Stimulated activated CD4-positive, alpha-beta T cell treated with anti-CD3 and anti-CD28 coated beads, TNF-alpha, amount 100 ng/mL, for 48 hours (primary cell): ENCODE results near the gene HCLS1.
"Not testable (repeated sequence)": the region's sequence is repeated elsewhere in the genome, so short reads cannot be mapped to it uniquely, and the experiment has no call there.

ENCODE experiments used
- DNase-seq, 3 donors: peaks; one replicate each; pipeline ENCODE4 v3.0.0-alpha.2; 2020; ENCODE audit warnings: low read depth in 3 of 3

HCLS1 gene, protein sequence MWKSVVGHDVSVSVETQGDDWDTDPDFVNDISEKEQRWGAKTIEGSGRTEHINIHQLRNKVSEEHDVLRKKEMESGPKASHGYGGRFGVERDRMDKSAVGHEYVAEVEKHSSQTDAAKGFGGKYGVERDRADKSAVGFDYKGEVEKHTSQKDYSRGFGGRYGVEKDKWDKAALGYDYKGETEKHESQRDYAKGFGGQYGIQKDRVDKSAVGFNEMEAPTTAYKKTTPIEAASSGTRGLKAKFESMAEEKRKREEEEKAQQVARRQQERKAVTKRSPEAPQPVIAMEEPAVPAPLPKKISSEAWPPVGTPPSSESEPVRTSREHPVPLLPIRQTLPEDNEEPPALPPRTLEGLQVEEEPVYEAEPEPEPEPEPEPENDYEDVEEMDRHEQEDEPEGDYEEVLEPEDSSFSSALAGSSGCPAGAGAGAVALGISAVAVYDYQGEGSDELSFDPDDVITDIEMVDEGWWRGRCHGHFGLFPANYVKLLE

DNA sequence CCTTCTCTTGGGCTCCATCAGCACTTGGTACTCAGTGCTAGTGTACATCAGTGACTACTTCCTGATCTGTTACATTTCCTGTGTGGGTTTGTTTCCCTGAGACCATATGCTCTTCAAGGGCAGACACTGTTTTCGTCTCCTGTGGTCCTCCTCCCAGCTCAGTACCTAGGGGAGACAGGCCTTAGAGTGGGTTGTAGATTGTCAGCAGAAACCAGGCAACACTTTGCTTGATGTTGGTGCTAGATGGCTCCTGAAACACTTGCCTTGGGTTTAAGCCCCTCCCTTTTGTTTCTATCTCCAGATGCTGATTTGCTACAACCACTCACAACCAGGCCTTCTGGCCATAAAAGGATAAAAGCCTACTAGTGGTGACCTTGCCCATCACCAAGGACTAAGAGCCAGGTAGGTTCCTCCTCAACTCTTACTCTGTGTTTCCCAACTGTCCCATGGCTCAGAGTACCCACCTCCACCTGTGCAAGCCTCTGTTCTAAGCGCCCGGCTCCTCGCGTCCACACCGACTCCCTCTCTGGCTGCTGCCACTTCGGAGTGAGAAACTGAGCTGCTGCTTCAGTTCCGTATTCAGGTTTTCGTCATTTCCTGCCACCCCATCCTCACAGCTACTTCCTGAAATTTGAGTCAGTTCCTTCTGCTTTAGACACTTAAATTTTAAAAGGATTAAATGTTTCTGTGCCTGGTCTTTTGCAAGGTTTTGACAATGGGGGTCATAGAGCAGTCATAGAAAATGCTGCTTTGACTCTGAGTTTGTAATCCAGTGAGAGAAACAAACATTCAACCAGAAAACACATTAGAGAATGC lies at the start of gene HCLS1:
Gene HCLS1 (minus strand): TSS at position 548 of the 816 bp plus-strand sequence. CDS start 2,556 bp downstream, outside the sequence.
- peak; percentile 43 to 52 (median 50) for DNase-seq

DNA sequence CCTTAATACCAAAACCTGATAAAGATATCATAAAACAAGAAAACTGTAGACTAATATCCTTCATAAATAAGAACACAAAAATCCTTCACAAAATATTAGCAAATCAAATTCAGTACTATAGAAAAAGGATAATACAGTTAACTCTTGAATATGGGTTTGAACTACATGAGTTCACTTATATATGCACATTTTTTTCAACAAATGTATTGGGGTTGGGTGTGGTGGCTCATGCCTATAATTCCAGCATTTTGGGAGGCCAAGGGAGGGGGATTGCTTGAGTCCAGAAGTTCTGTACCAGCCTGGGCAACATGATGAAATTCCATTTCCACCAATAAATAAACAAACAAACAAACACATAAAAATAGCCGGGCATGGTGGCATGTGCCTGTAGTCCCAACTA lies 49.6 kb upstream of the HCLS1 start:
- DNase-seq: no peak

GRCh38 chr3:121707531-121708273 lies 47.0 kb upstream of the HCLS1 start:
- no peak for DNase-seq

GRCh38 chr3:121705541-121705940 lies 44.8 kb upstream of the HCLS1 start:
- no peak for DNase-seq

- DNase-seq: no peak
These were observed 43.3 kb upstream of the HCLS1 start for GRCh38 chr3:121703973-121704372.

DNA sequence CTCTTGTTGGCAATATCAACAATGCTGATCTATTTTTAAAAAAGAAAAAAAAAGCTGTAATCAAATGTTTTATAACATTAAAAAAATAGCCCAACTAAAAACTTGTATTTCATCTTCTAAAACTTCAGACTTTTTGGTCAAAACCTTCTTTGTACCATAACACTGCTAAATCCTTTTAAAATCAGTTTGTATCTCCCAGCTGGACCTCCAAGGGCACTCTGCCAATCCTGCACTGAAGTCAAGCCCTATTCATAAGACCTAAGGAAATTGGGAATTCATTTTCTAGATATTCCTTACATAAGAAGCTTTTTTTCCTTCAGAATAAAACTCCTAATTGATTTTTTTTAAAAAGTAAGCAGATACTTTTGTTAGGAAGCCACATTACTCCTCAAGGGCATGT lies 38.2 kb upstream of the HCLS1 start:
- no peak for DNase-seq

GRCh38 chr3:121698476-121698875 lies 37.8 kb upstream of the HCLS1 start:
- DNase-seq: no peak

GRCh38 chr3:121696186-121696585 lies 35.5 kb upstream of the HCLS1 start:
- DNase-seq: no peak

DNA sequence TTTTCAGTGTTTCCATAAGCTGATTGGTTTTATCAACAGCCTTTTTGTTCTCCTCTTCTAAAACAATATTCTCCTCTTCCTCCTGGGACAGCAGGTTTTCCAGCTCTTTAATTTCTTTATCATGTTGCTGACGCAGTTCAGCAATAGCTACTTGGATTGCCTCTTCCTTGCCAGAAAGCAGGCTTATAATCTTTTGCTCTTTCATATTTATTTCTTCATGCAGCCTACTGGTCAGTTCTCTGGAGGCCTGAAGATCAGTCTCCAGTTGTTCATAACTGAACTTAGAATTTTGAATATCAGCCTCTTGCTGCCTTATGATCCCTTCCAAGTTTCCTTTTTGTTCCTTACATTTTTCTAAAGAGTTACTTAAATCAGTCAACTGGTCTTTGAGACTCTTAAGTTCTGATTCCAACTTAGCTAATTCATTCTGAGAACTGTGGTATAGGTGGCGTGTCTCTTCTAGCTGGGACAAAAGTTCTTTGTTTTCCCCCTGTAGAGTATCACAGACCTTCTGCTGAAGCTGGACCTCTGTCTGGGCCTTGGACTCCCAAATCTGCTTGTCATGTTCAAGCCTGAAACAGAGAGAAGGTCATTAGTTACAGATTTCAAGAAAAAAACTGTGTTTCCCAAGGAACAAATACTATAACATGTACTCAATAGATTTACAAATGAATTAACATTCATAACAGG lies 31.5 kb upstream of the HCLS1 start:
- no peak for DNase-seq

DNA sequence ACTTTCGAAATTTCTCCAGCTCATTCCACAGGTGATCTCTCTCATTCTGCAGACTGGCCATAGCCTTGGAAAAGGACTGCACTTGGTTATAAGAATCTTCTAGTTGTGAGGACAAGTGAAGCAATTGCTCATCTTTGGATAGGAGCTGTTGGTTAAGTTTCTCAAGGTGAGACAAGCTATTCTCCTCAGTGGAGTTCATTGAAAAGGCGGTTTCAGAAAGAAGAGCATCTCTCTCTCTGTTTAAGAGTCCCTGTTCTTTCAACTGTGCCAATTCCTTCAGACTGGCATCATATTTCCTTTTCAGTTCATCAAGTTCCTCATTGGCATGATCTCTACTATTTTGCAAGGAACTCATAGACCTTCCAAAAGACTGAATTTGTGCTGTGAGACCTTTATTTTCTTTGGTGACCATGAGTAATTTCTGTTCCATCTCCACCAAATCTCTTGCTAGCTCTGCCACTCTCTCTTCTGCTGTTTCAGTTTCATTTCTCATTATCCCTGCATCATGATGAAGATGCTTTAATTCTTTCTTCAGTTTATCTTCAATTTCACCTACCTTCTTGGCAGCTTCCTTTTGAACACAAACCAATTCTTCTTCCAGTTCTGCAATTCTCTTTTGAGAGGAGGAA lies 30.2 kb upstream of the HCLS1 start:
- DNase-seq: no peak

GRCh38 chr3:121688747-121689146 lies 28.0 kb upstream of the HCLS1 start:
- DNase-seq: not testable (repeated sequence)

GRCh38 chr3:121681792-121682191 lies 21.1 kb upstream of the HCLS1 start:
- no peak for DNase-seq

GRCh38 chr3:121677141-121677540 lies 16.4 kb upstream of the HCLS1 start:
- no peak for DNase-seq

GRCh38 chr3:121670676-121671075 lies 10.0 kb upstream of the HCLS1 start:
- no peak for DNase-seq

DNA sequence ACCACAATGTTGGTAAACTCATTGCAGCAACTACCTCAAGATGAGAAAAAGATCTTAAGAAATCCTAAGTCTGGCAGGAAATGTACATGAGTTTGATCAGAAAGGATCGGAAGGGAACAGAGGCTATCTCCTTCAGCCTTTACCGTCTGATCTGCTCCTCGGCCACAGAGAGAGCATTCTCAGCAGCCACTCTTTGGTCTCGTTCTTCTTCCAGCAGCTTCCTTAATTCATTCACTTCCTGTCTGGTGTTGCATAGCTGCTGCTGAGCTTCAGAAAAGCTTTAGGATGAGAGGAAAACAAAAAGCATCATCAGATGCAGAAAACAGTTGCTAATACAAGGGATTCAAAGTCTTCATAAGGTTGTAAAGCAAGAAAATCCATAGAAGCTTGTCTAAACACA lies 6.6 kb upstream of the HCLS1 start:
- DNase-seq: no peak

DNA sequence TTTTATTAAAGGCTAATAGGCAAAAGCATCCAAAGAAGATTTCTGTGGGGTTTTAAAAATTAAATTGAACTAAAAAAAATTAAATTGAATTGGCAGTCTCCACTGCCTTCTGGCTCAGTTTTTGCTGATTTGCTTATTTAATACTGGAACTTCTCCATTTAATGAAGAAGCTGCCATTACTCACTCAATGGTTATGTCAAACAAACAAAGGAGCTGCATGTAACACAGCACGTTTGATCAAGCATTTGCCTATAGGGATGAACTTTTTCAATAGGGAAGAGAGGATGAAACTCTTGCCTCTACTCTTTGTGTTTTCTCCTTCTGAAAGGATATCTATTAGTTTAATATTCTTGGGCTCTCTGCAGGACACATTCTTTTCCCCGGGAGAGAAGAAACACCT lies 4.8 kb upstream of the HCLS1 start:
- no peak for DNase-seq

- no peak for DNase-seq
These were observed 2.6 kb upstream of the HCLS1 start for GRCh38 chr3:121663171-121663847.

GRCh38 chr3:121662742-121663141 lies 2.0 kb upstream of the HCLS1 start:
- DNase-seq: no peak

GRCh38 chr3:121661376-121661775 lies 673 bp upstream of the HCLS1 start:
- DNase-seq: no peak

DNA sequence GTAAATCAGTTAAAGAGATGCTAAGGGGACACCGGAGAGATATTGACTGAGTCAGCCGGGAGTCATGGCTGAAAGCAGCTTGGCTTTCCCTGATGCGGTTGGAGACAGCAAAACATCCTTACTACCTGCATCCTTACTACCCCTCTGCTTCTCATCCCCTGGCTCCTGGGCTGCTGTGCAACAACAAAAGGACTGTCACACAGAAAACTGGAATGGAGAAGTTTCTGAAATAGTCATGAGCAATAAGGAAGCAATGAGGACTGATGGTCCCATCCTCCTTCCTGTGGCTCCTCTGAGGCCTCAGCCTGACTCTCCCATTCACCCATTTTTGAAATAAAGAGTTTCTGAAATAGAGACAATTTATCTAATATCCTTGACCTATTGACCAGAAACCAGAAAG lies 1.1 kb downstream of the HCLS1 start:
- no peak for DNase-seq
